Mammary epithelial cell (primary cell): ENCODE data around the gene RSL1D1.

Source experiments
- CTCF ChIP-seq, 2 donors: IDR thresholded peaks in 1 of 2; conservative IDR thresholded peaks in 1 of 2; 2 replicates each; pipeline ENCODE4 v1.5.1; 2011 to 2012; ENCODE audit warnings: inconsistent platforms in 2 of 2, low read length in 2 of 2, mild to moderate bottlenecking in 2 of 2, control low read depth in 1 of 2, low read depth in 1 of 2; ENCODE audit not compliant: insufficient read depth in 1 of 2; ENCODE audit errors: extremely low read depth in 1 of 2
- EZH2 ChIP-seq: IDR thresholded peaks from 2 replicates; pipeline ENCODE4 v1.6.1; 2012; ENCODE audit warnings: low read length, inconsistent platforms, borderline replicate concordance

- TF ChIP-seq CTCF (conservative IDR thresholded peaks at IDR 0.05 in 1 of 2, IDR thresholded peaks at IDR 0.05 in 1 of 2; ENCODE audit: extremely low read depth in 1 of 2, insufficient read depth in 1 of 2, low read depth in 1 of 2, low read length in 2 of 2) (peak in 1 of 2 donors; percentile 4), EZH2 (no peak)
Measured at GRCh38 chr16:11880007-11880406, 28.7 kb upstream of the RSL1D1 start.
